HepG2 (cell line): ENCODE data around the gene MYO1G. TPM values are rescaled to one million over a fixed set of nuclear protein-coding genes. Genes with fewer than 3 reads are reported as not detected.

Experiments
- ATAC-seq: fragments of 200-7000 bp; cut with Tn5 transposase; 3 replicates; pipeline ENCODE4 v1.9.1; 2020; ENCODE audit warnings: mild to moderate bottlenecking, moderate library complexity
- BruUV-seq: library from RNA; stranded (reverse); fragments of 400-500 nt; replicated peaks from 2 replicates; lab custom pipeline; 2021; lab: Mats Ljungman, UMichigan
- CTCF ChIA-PET: fragments of 300-600 bp; formaldehyde crosslinking; extraction: SDS; loops from one replicate; lab custom pipeline; 2021; ENCODE audit warnings: low total read pairs, inconsistent platforms, low intra/inter-chr PET ratio; lab: Yijun Ruan, JAX
- POLR2A ChIA-PET: fragments of 350-600 bp; sonication (Branson Sonifier 250); formaldehyde crosslinking; loops from one replicate; lab custom pipeline; 2020; ENCODE audit warnings: antibody characterized with exemption, inconsistent platforms; lab: Yijun Ruan, JAX
- DNase-seq: peaks from one replicate; pipeline ENCODE4 v3.0.0-alpha.2; 2015; ENCODE audit warnings: low spot score
- FAIRE-seq: peaks from 3 replicates; lab custom pipeline; 2011; peaks lifted over from hg19 to GRCh38; lab: Jason Lieb, UNC
- H2AFZ ChIP-seq: one replicate; pipeline ENCODE4 v1.6.1; 2011; ENCODE audit warnings: low read length, inconsistent platforms
- H3K27ac ChIP-seq: fragments of 300-600 bp; 3 replicates; pipeline ENCODE4 v1.8.0; 2011; ENCODE audit warnings: mixed run types, mild to moderate bottlenecking, mixed read lengths, low read length, inconsistent platforms; ENCODE audit not compliant: insufficient read depth; ENCODE audit errors: extremely low read length
- H3K27me3 ChIP-seq, 2 experiments: fragments of 200-600 bp in 1 of 2; 2 replicates in 1 of 2; 3 replicates in 1 of 2; pipeline versions ENCODE4 v1.6.0 to v1.8.0; 2011; ENCODE audit warnings: low read length in 2 of 2, mild to moderate bottlenecking in 2 of 2, moderate library complexity in 2 of 2, inconsistent platforms in 1 of 2; ENCODE audit not compliant: insufficient read depth in 2 of 2, control insufficient read depth in 1 of 2
- H3K36me3 ChIP-seq, 2 experiments: fragments of 200-600 bp in 1 of 2; replicated peaks in 1 of 2; 2 replicates in 1 of 2; 3 replicates in 1 of 2; pipeline versions ENCODE4 v1.5.1 to v1.8.0; 2011; ENCODE audit warnings: low read length in 2 of 2, inconsistent platforms in 1 of 2; ENCODE audit not compliant: insufficient read depth in 2 of 2, control insufficient read depth in 1 of 2
- H3K4me1 ChIP-seq: 2 replicates; pipeline ENCODE4 v1.5.1; 2012; ENCODE audit warnings: low read length, inconsistent platforms; ENCODE audit not compliant: insufficient read depth
- H3K4me2 ChIP-seq: 2 replicates; pipeline ENCODE4 v1.6.0; 2011; ENCODE audit warnings: low read depth, low read length, inconsistent platforms
- H3K4me3 ChIP-seq, 3 experiments: fragments of 200-600 bp in 1 of 3; sonication (generic), shearing (Covaris generic) in 1 of 3; replicated peaks in 1 of 3; 2 replicates each; pipeline ENCODE4 v1.5.1; 2011 to 2016; ENCODE audit warnings: low read length in 3 of 3, inconsistent platforms in 2 of 3, low read depth in 2 of 3, mild to moderate bottlenecking in 2 of 3, control low read depth in 1 of 3, mixed read lengths in 1 of 3; ENCODE audit not compliant: insufficient read depth in 1 of 3
- H3K79me2 ChIP-seq: one replicate; pipeline ENCODE4 v1.6.1; 2011; ENCODE audit warnings: low read length, inconsistent platforms; ENCODE audit not compliant: insufficient read depth
- H3K9ac ChIP-seq: 2 replicates; pipeline ENCODE4 v1.6.0; 2011; ENCODE audit warnings: mild to moderate bottlenecking, low read depth, low read length, inconsistent platforms; ENCODE audit not compliant: insufficient read depth
- H3K9me3 ChIP-seq: 2 replicates; pipeline ENCODE4 v1.5.1; 2012; ENCODE audit warnings: mild to moderate bottlenecking, low read length
- H4K20me1 ChIP-seq: 2 replicates; pipeline ENCODE4 v1.6.0; 2011; ENCODE audit warnings: inconsistent platforms, mild to moderate bottlenecking, low read length, moderate library complexity; ENCODE audit not compliant: insufficient read depth
- AGO1 ChIP-seq: fragments of 200-400 bp; formaldehyde crosslinking; IDR thresholded peaks from 2 replicates; pipeline ENCODE4 v1.6.1; 2017; ENCODE audit warnings: mild to moderate bottlenecking, low read depth, low read length, moderate library complexity; ENCODE audit not compliant: poor library complexity, severe bottlenecking
- HDAC2 ChIP-seq: sonication (generic); formaldehyde crosslinking; IDR thresholded peaks from 2 replicates; pipeline ENCODE4 v1.4.0; 2020; ENCODE audit warnings: missing genetic modification reagents
- HMGXB4 ChIP-seq, 2 experiments: sonication (generic) in 1 of 2; formaldehyde crosslinking in 1 of 2; IDR thresholded peaks; 2 replicates each; pipeline versions ENCODE4 v1.4.0 to v1.6.1; 2018 to 2020; ENCODE audit warnings: missing genetic modification reagents in 2 of 2, borderline replicate concordance in 1 of 2, low read depth in 1 of 2, mild to moderate bottlenecking in 1 of 2, missing biosample characterization in 1 of 2
- PAF1 ChIP-seq: IDR thresholded peaks from 2 replicates; pipeline ENCODE4 v1.6.1; 2016; ENCODE audit warnings: missing genetic modification reagents, missing compliant biosample characterization
- PRDM10 ChIP-seq: sonication (generic); formaldehyde crosslinking; IDR thresholded peaks from 2 replicates; pipeline ENCODE4 v1.4.0; 2020; ENCODE audit warnings: low read depth, missing genetic modification reagents
- WIZ ChIP-seq: sonication (generic); formaldehyde crosslinking; IDR thresholded peaks from 2 replicates; pipeline ENCODE4 v1.5.1; 2020; ENCODE audit warnings: mild to moderate bottlenecking, missing genetic modification reagents
- ZNF274 ChIP-seq: sonication (generic); formaldehyde crosslinking; IDR thresholded peaks from 2 replicates; pipeline ENCODE4 v1.5.1; 2020; ENCODE audit warnings: mild to moderate bottlenecking, missing genetic modification reagents
- ZNF333 ChIP-seq: sonication (generic); formaldehyde crosslinking; IDR thresholded peaks from 2 replicates; pipeline ENCODE4 v1.4.0; 2020; ENCODE audit warnings: mild to moderate bottlenecking, missing genetic modification reagents, borderline replicate concordance
- ZNF34 ChIP-seq: sonication (generic); formaldehyde crosslinking; IDR thresholded peaks from 2 replicates; pipeline ENCODE4 v1.4.0; 2020; ENCODE audit warnings: mild to moderate bottlenecking, missing genetic modification reagents, borderline replicate concordance
- ZNF350 ChIP-seq: sonication (generic); formaldehyde crosslinking; IDR thresholded peaks from 2 replicates; pipeline ENCODE4 v1.4.0; 2020; ENCODE audit warnings: mild to moderate bottlenecking, low read depth, missing genetic modification reagents, borderline replicate concordance
- ZNF446 ChIP-seq: sonication (generic); formaldehyde crosslinking; IDR thresholded peaks from 2 replicates; pipeline ENCODE4 v1.5.0; 2020; ENCODE audit warnings: mild to moderate bottlenecking, missing genetic modification reagents
- ZNF574 ChIP-seq: sonication (generic); formaldehyde crosslinking; IDR thresholded peaks from 2 replicates; pipeline ENCODE4 v1.4.0; 2020; ENCODE audit warnings: missing genetic modification reagents
- ZNF576 ChIP-seq: sonication (generic); formaldehyde crosslinking; IDR thresholded peaks from 2 replicates; pipeline ENCODE4 v1.4.0; 2020; ENCODE audit warnings: mild to moderate bottlenecking, missing genetic modification reagents
- ZNF616 ChIP-seq: sonication (generic); formaldehyde crosslinking; IDR thresholded peaks from 2 replicates; pipeline ENCODE4 v1.5.0; 2020; ENCODE audit warnings: low read depth, mild to moderate bottlenecking, missing genetic modification reagents
- ZNF747 ChIP-seq: sonication (generic); formaldehyde crosslinking; IDR thresholded peaks from 2 replicates; pipeline ENCODE4 v1.8.1; 2023; ENCODE audit warnings: missing genetic modification reagents, mild to moderate bottlenecking, borderline replicate concordance
- ZNF839 ChIP-seq: sonication (generic); formaldehyde crosslinking; IDR thresholded peaks from 2 replicates; pipeline ENCODE4 v1.4.0; 2020; ENCODE audit warnings: missing genetic modification reagents, mild to moderate bottlenecking, borderline replicate concordance
- WGBS: methylation state at CpG from one replicate; pipeline ENCODE4 v1.1.6; 2017; ENCODE audit warnings: low lambda C conversion rate; 5-methylcytosine and 5-hydroxymethylcytosine counted together
- in situ Hi-C: cut with HindIII; loops from 2 replicates; pipeline ENCODE4 v1.10.0; 2017; ENCODE audit warnings: low pct_unique_long_range_greater_than_20kb; ENCODE audit not compliant: extremely low pct_ligation_motif_present
- intact Hi-C: fragments of 100-400 bp; cut with micrococcal nuclease; formaldehyde crosslinking; loops from one replicate; pipeline ENCODE4 v1.10.0; 2022; ENCODE audit not compliant: unreplicated experiment
- polyA plus RNA-seq, 8 experiments: library from polyadenylated mRNA; depleted of rRNA in 3 of 8; stranded (reverse) in 7 of 8; unstranded in 1 of 8; fragments of >200 nt; fragmentation: Illumina TruSeq in 4 of 8; extraction: Trizol in 4 of 8; gene quantifications; 2 replicates each; pipeline versions ENCODE4 v1.2.1 to v1.2.3, GENCODE V29; 2011 to 2016; ENCODE audit warnings: low read depth in 4 of 8, missing spikeins in 1 of 8, mixed read lengths in 1 of 8; ENCODE audit not compliant: insufficient read depth in 1 of 8
- total RNA-seq, 5 experiments: library from RNA; depleted of rRNA; stranded (reverse); fragments of >200 nt; fragmentation: Illumina TruSeq; extraction: Trizol; gene quantifications; 2 replicates each; pipeline ENCODE4 v1.2.3, GENCODE V29; 2016; ENCODE audit warnings: low read depth in 1 of 5

MYO1G gene
- total and polyA plus RNA-seq, 2 of the 13 experiments (the other 11 are each of a cell fraction or from before 2014, with no cell fraction given): 0.29 to 1.1 TPM

- H3K4me1 ChIP-seq: no peaks in the 10 kb centered on the region
- no peaks in the 10 kb centered on the region for H3K36me3 ChIP-seq
- no CpG with 5 or more reads among the region's 2 CpGs for WGBS
- H3K4me2 ChIP-seq: no peak overlapping the region
- no peak overlapping the region for H3K4me3 ChIP-seq
- no peak for FAIRE-seq
- H3K9me3 ChIP-seq: no peaks in the 10 kb centered on the region
- in situ Hi-C loops: loop anchor here (25.0 kb wide), 1 partner anchor 309 kb away; no protein-coding TSS in a partner anchor
- H3K9ac ChIP-seq: no peak overlapping the region
- no peak for ATAC-seq
- H3K27me3 ChIP-seq: 0 out of 5 replicates have a peak, but pooled peaks cover 0 to 3% of the 10 kb centered on the region in 2 experiments
- H3K79me2 ChIP-seq: no peaks in the 10 kb centered on the region
- DNase-seq: no peak
- H3K27ac ChIP-seq: no peak overlapping the region
- POLR2A ChIA-PET: no interaction called here
- H4K20me1 ChIP-seq: no peaks in the 10 kb centered on the region
- CTCF ChIA-PET: no interaction called here
- intact Hi-C loops: no loop called here
- H2AFZ ChIP-seq: no peak overlapping the region
- BruUV-seq: no TSS peak
- TF ChIP-seq ZNF274: no peak
- no peak for TF ChIP-seq ZNF333 (CRISPR knock-in tag)
- TF ChIP-seq ZNF350 (CRISPR knock-in tag): no peak
- no peak for TF ChIP-seq HDAC2 (CRISPR knock-in tag)
- TF ChIP-seq PAF1 (CRISPR knock-in tag): no peak
- TF ChIP-seq ZNF574 (CRISPR knock-in tag): no peak
- TF ChIP-seq ZNF839 (CRISPR knock-in tag): no peak
- no peak for TF ChIP-seq ZNF446 (CRISPR knock-in tag)
- TF ChIP-seq ZNF616: no peak
- no peak for TF ChIP-seq PRDM10 (CRISPR knock-in tag)
- TF ChIP-seq AGO1: no peak
- no peak for TF ChIP-seq ZNF747
- TF ChIP-seq HMGXB4 (CRISPR knock-in tag; IDR thresholded peaks at IDR 0.05; ENCODE audit: borderline replicate concordance in 1 of 2, low read depth in 1 of 2): no peak
- no peak for TF ChIP-seq ZNF576
- TF ChIP-seq WIZ (CRISPR knock-in tag): no peak
- no peak for TF ChIP-seq ZNF34 (CRISPR knock-in tag)
Observed at GRCh38 chr7:44953156-44953555, 25.7 kb downstream of the MYO1G start.
